Endometrial microvascular endothelial cells (primary cell): ENCODE data around the gene ZNF124. TPM values are rescaled to one million over a fixed set of nuclear protein-coding genes. Genes with fewer than 3 reads are reported as not detected.
"Not testable (repeated sequence)": the region's sequence is repeated elsewhere in the genome, so short reads cannot be mapped to it uniquely, and the experiment has no call there.

Experiments
- in situ Hi-C: cut with HindIII; loops from 2 replicates; pipeline ENCODE4 v1.10.0; 2017; ENCODE audit warnings: low sequenced_read_pairs, low pct_unique_long_range_greater_than_20kb; ENCODE audit errors: inconsistent ontology term
- total RNA-seq: library from RNA; depleted of rRNA; stranded (reverse); fragments of >200 nt; gene quantifications from one replicate; pipeline ENCODE4 v1.2.3, GENCODE V29; 2015; ENCODE audit errors: inconsistent ontology term

Gene ZNF124
- 10.2 TPM for total RNA-seq

DNA sequence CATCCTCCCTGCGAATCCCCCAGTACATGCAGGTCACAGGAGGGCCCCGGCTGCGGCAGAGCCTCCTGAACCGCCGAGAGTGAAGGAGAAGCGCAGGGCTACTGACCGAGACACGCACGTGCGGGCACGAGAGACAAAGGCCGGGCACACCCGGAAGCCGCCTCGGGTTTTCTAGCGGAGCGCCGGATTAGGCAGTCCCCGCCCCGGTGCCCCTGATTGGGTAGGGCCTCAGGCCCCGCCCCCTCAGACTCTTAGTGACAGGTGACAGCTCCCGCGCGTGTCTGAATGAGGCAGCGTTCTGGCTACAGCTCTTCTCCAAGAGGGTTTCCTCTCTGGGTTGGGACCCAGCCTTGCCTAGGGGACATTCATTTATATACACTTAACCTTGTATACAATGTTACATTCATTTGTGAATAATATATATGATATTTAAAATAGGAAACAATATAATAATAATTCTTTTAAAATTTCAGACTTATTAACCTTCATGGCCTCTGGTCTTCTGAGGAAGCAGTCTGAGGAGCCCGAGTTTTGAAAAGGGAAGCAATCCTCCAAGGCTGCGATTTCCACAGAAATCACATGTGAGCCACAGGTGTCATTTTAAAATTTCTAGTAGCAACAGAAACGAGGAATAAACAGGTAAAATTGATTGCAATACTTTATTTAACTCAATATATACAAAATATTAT, at the start of gene ZNF124:
ZNF124 (minus strand) TSS at position 146 of the 689 bp plus-strand sequence; CDS start at position 3, 143 bp downstream.
- in situ Hi-C loops, result not testable (repeated sequence)

GRCh38 chr1:247220280-247220679, 48.5 kb upstream of the ZNF124 start:
- in situ Hi-C loops, result not testable (repeated sequence)

DNA sequence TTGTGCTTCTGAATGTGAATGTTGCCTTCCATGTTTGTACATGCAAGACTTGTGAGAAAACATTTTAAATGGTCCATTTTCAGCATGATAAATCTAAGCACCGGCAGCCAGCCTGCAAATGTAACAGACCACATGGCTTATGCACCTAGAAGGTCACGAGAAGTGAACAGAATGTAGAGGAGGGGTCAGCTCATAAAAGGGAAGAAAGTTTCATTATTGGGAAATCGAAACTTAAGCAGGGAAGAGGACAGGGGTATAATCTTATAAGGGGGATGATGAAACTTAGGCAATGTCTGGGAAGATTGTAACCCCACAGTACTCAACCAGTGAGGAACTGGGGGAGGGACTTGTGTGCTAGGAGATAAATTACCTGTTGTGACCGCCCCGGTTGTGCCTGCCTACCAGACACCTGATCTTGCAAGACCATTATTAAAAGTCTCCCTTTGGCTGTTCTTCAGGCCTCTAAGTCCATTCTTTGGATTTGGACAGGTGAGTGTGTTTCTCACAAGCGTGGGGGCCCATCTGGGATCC, 46.4 kb upstream of the ZNF124 start:
- in situ Hi-C loops, result no loop called here

DNA sequence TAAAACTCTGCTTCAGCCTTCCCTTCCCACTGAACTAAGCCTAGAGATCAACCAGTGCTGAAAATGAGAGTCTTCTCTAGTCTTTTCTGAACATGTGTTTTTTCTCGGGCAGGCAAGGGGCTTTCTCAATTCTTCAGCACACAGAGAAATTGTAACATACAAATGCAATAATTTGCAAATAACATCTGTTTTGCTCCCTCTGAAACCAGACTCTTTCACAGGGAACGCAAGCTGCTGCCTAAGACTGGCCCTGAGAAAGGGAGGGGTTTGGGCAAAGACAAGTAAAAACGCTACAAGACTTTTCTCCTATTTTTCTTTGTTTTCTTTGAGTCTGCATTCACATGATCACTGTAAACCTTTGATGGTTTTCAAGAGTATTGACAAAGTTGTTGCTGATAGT, 44.4 kb upstream of the ZNF124 start:
- in situ Hi-C loops, result no loop called here

DNA sequence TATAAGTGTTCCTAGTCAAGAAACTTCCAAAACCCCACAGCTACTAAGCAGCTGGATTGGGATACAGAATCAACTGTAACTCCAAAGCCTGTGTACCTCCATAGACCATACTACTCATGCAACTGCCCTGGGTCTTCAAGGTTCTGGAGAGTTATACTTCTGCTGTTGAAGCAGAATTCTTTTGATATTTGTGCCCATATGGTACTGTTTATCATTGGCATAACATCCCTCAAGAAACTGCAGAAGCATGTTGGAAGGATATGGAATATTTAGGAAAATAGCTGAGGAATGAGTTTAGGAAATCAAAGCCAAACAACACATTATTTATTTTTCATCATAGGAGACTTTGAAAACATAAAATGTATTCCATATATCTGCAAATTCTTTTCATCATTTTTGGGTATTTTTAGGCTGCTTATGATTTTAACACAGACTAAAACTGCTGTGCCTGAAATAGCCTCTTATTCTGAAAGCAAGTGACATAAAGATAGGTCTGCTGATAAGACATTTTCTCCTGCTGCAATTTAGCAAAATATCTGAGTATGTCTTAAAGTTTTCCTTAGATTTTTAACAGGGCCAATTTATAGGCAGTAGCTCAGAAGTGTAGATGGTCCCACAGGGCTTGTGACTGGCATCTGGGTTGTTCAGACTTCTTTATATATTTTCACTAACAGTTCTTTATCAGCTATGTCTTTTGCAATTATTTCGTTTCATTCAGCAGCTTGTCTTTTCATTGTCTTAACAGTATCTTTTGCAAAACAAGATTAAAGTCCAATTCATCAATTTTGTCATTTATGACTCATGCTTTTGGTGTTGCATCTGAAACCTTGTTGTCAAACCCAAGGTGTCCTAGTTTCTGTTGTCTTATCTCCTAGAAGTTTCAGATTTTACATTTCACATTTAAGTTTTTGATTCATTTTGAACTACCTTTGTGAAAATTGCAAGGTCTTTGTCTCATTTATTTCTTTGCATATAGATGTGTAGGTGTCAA, 41.1 kb upstream of the ZNF124 start:
- in situ Hi-C loops, result no loop called here

DNA sequence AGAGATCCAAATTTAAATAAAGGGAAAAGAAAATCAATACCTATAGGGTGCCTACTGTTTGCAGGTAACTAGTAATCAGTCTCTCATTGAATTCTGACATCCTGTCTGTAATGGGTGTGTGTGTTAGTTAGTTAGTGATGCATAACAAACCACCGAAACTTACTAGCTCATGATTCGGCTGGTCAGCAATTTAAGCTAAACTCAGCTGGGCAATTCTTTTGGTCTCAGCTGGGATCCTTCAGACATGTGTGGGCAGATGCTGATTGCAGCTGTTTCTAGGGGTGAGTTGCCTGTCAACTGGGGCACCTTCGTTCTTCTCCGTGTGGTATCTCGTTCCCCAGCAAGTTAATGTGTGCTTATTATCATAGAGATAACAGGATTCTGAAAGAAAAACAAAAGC, 40.2 kb upstream of the ZNF124 start:
- in situ Hi-C loops, result no loop called here

- in situ Hi-C loops, result no loop called here
Measured at GRCh38 chr1:247211339-247211738, 39.5 kb upstream of the ZNF124 start.

DNA sequence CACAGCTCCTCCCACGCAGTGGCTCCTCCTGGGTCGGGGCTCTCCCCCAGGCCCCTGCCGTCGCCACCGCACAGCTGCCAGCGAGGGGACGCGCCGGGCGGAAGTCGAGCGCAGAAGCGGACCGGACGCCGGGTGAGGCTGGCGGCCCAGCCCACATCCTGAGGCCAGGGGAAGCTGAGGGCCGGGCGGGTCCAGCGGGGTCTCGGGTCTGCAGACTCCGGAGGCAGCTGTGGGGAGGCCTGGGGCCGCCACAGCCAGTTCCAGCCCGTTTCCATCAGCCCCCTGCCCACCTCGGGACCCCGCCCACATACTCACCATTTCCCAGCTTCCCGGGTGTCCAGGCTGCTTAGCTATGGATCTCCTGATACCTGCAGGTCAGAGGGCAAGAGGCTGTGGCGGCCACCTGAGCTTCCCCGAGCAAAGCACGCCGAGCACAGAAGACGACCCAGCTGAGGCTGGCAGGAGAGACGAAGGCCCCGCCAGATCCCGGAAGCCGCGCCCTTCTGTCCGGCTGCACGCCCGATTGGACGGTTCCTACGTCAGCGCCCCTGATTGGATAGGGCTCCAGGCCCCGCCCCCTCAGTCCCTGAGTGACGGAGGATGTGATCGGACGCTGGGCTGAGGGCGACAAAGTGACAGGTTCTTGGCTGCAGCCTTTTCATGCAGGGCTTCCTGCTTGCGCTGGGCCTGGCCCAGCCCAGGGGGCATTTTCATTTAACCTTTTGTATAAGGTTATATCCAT, 38.7 kb upstream of the ZNF124 start:
- in situ Hi-C loops, result no loop called here

DNA sequence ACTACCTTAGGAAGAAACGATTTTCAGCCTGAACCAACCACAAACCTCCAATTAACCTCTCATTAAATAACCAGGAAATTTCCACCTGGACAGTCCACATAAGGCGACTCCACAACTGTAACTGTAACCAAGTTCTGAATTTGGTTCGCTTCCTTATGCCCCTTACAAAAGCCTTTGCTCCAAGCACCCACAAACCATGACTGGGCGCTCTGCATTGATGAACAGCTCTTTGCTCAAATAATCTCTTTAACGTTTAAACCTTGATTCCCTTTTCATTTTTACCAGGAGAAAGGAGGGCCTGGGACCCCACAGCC, 38.2 kb upstream of the ZNF124 start:
- in situ Hi-C loops, result no loop called here

- in situ Hi-C loops, result no loop called here
Measured at GRCh38 chr1:247209396-247209795, 37.6 kb upstream of the ZNF124 start.

GRCh38 chr1:247204177-247204647, 32.4 kb upstream of the ZNF124 start:
- in situ Hi-C loops, result no loop called here

GRCh38 chr1:247198781-247199180, 27.0 kb upstream of the ZNF124 start:
- in situ Hi-C loops, result no loop called here

DNA sequence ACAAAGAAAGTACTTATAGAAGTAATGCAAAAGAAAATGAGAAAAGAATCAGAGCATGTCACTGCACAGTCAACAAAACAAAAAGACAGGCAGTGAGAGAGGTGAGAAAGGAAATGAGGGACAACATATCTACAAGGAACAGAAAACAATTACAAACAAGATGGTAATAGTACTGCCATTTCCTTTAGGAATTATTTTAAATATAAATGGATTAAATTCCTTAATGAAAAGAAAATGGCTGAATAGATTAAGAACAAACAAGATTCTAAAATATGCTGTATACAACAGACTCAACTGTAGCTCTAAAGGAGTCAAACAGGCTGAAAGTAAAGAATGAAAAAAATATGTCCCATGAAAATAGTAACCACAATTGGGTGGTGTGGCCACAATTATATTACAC, 22.1 kb upstream of the ZNF124 start:
- in situ Hi-C loops, result no loop called here

DNA sequence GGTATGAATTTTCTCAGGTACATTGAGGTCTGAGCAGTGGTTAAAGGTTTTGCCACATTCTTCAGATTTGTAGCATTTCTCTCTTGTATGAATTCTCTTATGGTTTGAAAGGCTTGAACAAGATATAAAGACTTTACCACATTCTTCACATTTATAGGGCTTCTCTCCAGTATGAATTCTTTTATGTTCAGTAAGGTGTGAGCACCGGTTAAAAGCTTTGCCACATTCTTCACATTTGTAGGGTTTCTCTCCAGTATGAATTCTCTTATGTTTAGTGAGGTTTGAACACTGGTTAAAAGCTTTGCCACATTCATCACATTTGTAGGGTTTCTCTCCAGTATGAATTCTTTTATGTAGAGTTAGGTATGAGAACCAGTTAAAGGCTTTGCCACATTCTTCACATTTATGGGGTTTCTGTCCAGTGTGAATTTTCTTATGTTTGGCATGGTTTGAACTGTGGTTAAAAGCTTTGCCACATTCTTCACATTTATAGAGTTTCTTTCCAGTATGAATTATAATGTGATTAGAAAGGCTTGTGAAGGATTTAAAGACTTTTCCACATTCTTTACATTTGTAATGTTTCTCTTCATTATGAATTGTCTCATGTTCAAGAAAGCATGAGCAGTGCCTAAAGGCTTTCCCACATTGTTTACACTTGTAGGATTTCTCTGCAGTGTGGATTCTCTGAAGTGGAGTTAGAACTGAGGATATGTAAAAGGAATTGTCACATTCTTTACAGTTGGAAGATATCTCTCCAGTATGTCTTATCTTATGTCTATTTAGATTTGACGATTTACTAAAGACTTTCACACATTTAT, 18.4 kb upstream of the ZNF124 start:
- in situ Hi-C loops, result no loop called here

GRCh38 chr1:247185667-247186066, 13.8 kb upstream of the ZNF124 start:
- in situ Hi-C loops, result no loop called here

DNA sequence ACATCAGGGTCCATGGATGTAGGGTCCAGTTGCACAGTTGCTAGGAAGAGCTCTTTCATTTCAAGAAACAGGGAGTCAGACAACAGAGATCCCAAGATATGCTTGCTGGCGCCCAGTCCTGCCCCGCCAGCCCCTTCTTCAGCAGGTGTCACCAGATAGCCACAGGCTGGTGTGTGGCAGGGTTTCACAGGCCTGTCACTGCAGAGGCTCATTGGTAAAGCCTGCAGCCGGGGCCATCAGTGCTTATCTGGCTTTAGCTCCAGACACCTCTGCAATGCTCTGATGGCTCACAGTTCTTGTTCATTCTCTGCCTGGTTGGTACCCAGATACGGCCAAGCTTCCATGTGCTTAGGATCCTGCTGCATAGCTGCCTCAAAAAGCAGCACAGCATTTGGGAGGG, 12.4 kb upstream of the ZNF124 start:
- in situ Hi-C loops, result no loop called here

DNA sequence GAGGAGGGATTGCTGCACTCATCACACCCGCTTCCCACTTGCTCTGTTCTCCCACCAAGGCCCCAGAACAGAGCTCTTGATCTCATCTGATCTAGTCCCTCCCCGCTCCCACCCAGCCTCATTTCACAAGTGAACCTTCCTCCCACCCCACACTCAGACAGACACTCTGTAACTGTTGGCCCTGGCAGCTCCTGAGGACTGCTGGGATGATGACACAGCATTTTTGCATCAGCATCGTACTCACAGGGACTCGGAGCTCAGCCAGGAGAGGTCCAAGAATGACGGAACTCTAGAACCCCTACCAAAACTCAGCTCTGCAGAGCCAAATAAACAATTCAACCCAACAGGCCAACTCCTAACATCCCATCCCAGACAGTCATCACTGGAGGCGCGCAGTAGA, 11.2 kb upstream of the ZNF124 start:
- in situ Hi-C loops, result no loop called here

DNA sequence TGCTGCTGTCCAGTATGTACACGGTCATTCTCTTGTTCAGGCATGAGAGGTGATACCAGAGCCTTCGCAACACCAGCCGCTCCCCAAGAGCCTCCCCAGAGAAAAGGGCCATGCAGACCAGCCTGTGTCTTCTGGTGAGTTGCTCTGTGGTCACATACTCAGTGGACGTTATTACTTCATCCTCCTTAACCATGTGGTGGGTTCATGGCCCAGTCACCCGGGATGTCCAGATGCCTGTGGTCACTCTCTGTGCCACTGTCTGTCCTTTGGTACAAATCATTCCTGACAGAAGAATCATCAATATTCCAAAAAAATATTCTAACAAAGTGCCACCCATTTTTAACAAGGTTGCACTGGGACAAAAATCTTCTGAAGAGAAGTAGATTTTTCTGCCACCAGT, 8.8 kb upstream of the ZNF124 start:
- in situ Hi-C loops, result no loop called here
